ENCODE results near the gene KANSL3.

DNA sequence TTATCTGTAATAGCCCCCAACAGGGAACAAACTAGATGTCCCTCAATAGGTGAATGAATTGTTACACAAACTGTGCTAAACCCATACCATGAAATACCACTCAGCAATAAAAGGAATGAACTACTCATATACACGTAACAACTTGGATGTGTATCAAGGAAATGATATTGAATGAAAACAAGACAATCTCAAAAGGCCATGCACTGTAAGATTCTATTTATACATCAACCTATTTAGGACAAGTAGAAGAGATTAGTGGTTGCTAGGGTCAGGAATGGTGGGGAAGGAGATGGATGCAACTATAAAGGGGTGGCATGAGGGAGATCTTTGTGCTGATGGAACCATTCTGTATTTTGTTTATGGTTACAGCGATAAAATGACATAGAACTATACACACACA is 47.1 kb downstream of the KANSL3 start:
- TF ChIP-seq, protein P1, sequence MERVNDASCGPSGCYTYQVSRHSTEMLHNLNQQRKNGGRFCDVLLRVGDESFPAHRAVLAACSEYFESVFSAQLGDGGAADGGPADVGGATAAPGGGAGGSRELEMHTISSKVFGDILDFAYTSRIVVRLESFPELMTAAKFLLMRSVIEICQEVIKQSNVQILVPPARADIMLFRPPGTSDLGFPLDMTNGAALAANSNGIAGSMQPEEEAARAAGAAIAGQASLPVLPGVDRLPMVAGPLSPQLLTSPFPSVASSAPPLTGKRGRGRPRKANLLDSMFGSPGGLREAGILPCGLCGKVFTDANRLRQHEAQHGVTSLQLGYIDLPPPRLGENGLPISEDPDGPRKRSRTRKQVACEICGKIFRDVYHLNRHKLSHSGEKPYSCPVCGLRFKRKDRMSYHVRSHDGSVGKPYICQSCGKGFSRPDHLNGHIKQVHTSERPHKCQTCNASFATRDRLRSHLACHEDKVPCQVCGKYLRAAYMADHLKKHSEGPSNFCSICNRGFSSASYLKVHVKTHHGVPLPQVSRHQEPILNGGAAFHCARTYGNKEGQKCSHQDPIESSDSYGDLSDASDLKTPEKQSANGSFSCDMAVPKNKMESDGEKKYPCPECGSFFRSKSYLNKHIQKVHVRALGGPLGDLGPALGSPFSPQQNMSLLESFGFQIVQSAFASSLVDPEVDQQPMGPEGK (CRISPR knock-in tag; IDR thresholded peaks at IDR 0.05; ENCODE audit: borderline replicate concordance) = no peak
- TF ChIP-seq ZFP30 (CRISPR knock-in tag; IDR thresholded peaks at IDR 0.05) (no peak), CREB5 (CRISPR knock-in tag; IDR thresholded peaks at IDR 0.05; ENCODE audit: low read depth) (no peak), ZFP3 (CRISPR knock-in tag; IDR thresholded peaks at IDR 0.05) (no peak), RARB (CRISPR knock-in tag; IDR thresholded peaks at IDR 0.05) (no peak), ESRRG (CRISPR knock-in tag; IDR thresholded peaks at IDR 0.05) (no peak), TSHZ2 (CRISPR knock-in tag; IDR thresholded peaks at IDR 0.05) (no peak)
- TF ChIP-seq, protein P2, sequence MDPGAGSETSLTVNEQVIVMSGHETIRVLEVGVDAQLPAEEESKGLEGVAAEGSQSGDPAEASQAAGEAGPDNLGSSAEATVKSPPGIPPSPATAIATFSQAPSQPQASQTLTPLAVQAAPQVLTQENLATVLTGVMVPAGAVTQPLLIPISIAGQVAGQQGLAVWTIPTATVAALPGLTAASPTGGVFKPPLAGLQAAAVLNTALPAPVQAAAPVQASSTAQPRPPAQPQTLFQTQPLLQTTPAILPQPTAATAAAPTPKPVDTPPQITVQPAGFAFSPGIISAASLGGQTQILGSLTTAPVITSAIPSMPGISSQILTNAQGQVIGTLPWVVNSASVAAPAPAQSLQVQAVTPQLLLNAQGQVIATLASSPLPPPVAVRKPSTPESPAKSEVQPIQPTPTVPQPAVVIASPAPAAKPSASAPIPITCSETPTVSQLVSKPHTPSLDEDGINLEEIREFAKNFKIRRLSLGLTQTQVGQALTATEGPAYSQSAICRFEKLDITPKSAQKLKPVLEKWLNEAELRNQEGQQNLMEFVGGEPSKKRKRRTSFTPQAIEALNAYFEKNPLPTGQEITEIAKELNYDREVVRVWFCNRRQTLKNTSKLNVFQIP (CRISPR knock-in tag; IDR thresholded peaks at IDR 0.05; ENCODE audit: borderline replicate concordance, low read depth) = no peak
